Measurements from ENCODE around the gene ENTPD8.

The ENTPD8 gene

DNA sequence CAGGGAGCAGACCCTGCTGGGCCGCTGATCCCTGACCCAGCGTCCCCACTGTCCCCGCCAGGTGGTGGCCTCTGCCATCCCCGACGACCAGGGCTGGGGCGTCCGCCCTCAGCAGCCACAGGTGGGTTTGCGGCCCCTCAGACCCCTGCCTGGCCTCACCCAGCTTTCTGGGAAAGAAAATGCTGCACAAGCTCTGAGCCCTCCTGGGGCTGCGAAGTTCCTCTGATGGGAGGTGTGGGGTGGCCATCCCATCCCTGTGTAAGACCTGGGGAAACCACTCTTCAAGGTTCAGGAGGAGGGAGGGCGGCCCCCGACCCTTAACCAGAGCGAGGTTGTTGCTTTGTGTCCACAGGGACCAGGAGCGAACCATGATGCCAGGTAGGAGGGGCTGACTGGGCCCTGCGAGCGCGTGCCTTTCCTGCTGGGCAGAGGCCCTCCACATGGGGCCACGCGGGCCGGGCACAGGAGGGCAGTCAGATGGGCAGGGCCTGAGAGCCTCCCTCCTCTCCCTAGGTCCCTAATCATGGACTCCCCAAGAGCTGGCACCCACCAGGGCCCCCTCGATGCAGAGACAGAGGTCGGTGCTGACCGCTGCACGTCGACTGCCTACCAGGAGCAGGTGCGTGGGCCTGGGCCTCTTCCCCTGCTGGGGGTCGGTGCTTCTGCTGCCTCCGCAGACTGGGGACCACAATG is 10.3 kb downstream of the ENTPD8 start:
- no peak for DNase-seq (ENCODE audit: low spot score)

DNA sequence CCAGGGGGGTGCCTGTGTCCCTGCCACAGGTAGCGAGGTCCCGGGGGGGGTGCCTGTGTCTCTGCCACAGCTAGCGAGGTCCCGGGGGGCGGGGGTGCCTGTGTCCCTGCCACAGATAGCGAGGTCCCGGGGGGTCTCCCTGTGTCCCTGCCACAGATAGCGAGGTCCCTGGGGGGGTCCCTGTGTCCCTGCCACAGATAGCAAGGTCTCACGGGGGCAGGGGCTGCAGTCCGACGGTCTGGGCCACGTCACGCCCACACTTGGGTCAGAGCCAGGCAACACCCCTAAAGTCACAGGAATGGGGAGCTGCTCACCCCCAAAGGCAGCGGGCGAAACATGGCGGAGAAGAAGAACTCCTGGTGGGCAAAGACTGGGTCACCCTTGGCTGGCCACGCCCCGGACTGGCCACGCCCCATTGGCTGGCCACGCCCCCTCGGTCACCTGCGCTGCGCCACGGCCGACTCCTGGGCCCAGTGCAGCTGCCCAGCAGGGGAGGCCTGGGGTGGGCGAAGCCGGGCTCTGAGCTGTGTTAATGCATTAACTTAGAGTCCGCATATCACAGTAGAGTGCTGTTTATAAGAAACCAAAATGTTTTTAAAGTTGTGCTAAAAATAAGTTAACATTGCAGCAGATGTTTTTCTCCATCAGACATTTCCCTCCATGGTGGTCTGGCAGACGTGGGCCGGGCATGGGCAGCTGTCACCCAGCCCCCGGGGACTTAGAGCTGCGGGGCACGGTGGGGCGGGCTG is 11.0 kb downstream of the ENTPD8 start:
- DNase-seq (ENCODE audit: low spot score), result no peak

DNA sequence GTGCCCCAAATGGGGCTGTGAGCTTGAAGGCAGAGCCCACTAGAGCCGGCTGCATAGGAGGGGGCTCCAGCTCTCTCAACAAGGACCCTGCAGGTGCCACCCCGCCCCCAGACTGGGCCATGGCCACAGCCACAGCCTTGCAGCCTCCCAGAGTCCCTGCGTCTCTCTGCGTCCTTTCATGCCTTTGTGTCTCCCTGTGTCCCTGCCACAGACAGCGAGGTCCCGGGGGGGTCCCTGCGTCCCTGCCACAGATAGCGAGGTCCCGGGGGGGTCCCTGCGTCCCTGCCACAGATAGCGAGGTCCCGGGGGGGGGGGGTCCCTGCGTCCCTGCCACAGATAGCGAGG is 11.6 kb downstream of the ENTPD8 start:
- DNase-seq (ENCODE audit: low spot score), result no peak

DNA sequence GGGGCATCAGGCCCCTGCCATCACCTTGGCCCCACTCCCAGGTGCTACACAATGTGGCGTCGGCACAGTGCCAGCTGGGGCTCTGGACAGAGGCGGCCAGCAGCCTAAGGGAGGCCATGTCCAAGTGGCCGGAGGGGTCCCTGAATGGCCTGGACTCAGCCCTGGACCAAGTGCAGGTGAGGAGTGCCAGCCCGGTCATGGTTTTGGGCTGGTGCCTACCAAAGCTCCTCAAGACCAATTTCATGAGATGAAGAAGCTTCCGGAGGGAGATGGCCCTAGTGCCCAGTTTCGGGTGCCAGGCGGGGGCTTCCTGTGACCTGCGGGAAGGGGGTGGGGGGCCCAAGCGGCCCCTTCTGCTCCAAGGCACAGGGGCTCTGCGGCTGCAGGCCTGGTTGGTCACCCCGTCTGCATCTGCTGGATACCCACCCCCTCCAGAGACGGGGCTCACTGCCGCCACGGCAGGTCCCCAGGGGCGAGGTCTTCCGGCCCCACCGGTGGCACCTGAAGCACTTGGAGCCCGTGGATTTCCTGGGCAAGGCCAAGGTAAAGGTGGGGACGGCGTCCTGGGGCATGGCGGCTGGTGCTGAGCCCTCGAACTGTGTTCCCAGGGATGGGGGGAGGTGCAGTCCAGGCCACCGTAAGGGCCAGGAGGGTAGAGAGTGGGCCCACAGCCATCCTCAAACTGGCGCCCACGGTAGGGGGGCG is 12.2 kb downstream of the ENTPD8 start:
- DNase-seq (ENCODE audit: low spot score), result no peak

DNA sequence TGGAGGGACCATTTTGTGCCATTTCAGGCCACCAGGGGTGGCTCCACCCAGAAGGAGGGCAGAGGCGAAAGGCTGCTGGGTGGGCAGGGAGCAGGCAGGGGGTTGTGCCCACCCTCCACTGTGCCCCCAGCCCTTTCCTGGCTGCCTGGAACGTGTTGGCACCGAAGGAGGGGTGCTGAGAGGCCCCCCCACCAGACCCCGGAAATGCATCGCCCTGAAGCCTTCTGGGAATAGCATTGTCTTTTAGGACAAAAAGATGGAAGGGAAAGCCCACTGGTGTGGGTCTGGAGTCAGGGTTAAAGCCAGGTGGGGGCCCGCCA is 12.9 kb downstream of the ENTPD8 start:
- no peak for DNase-seq (ENCODE audit: low spot score)

DNA sequence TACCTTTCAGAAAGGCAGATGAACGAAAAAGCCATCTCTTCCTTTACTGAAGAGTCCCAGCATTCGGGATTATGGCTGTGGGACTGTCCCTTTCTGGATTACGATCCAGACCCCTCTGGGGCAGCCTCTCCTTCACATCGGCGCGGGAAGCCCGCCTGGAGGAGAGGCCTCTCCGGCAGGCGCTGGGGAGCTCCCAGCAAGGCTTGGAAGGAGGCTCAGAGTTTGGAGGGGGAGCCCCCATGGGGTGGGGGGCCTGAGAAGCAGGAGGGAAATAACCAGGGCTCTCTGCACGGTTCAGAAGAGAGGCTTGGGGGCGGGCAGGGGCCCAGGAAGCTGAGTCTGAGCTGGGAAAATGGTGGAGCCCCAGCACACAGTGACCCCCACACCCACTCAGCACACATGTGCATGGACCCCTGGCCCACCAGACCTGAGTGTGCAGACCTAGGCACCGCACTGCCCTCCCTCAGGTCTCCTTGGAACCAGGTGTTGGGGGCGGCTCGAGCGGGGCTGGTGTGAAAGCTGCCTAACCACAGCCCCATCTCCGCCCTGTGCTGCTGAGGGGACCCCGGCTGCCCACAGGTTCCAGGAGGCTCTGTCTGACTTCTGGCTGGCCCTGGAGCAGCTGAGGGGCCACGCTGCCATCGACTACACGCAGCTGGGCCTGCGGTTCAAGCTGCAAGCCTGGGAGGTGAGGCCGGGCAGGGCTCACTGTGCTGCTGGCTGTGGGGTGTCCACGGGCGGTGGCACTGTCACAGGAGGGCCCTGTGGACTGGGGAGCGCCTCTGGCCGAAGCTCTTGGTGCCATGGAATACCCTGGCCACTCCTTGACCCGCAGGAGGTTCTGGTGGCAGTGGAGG is 13.5 kb downstream of the ENTPD8 start:
- DNase-seq (ENCODE audit: low spot score), result no peak

DNA sequence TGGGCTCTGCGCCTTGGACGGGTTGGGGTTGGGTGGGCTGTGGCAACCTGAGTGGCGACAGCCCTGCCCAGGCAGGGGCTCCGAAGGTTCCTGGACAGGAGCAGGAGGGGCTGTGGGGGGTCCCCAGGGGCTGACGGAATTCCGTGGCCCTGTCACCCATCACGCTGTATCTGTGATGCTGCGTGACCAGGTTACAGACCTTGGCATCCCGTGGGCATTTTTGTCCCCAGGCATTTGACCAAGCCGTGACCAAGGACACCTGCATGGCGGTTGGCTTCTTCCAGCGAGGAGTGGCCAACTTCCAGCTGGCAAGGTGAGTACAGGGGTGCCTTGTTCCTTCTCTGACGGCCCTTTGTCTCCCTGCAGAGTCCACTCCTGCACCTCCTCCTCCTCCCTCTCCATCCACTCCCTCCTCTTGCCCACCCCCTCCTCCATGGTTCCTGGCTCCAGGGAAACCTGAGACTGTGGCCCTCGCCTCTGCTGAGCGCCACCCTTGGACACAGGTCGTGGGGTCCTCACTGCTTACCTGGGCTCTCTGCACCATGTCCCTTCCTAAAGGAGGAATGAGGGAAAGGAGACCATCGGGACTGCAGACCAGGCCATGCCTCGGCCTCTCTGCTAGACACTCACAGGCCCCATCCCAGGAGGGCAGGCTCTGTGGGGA is 15.0 kb downstream of the ENTPD8 start:
- no peak for DNase-seq (ENCODE audit: low spot score)

DNA sequence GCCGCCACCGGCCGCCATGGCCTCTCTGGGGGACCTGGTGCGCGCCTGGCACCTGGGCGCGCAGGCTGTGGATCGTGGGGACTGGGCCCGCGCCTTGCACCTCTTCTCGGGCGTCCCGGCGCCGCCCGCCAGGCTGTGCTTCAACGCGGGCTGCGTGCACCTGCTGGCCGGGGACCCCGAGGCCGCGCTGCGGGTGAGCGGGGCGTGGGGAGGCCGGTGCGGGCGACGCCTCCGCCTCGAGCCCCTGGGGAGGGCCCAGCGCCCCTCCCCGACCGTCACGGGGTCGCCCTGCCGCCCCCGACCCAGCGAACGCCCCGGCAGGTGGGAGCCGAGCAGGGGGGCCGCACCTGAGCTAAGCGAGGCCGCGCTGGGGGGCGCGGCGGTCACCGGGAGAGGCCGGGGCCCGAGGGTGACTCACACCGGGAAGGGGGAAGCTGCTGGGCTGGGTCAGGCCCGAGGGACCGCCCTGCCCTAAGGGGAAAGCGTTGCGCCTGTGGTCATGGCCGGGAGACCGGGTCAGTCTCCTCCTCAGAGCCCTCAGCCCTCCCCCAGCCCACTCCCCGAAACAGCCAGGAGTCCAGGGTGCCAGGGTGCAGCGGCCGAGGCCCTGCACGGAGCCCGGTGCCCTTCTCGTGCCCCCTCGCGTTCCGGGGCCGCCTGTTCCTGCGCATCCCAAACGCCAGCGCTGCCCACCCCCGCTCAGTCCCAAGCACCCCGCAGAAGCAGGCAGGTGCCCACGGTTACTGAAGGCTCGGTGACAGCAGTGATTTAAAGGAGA is 17.5 kb downstream of the ENTPD8 start:
- DNase-seq (ENCODE audit: low spot score), result no peak

DNA sequence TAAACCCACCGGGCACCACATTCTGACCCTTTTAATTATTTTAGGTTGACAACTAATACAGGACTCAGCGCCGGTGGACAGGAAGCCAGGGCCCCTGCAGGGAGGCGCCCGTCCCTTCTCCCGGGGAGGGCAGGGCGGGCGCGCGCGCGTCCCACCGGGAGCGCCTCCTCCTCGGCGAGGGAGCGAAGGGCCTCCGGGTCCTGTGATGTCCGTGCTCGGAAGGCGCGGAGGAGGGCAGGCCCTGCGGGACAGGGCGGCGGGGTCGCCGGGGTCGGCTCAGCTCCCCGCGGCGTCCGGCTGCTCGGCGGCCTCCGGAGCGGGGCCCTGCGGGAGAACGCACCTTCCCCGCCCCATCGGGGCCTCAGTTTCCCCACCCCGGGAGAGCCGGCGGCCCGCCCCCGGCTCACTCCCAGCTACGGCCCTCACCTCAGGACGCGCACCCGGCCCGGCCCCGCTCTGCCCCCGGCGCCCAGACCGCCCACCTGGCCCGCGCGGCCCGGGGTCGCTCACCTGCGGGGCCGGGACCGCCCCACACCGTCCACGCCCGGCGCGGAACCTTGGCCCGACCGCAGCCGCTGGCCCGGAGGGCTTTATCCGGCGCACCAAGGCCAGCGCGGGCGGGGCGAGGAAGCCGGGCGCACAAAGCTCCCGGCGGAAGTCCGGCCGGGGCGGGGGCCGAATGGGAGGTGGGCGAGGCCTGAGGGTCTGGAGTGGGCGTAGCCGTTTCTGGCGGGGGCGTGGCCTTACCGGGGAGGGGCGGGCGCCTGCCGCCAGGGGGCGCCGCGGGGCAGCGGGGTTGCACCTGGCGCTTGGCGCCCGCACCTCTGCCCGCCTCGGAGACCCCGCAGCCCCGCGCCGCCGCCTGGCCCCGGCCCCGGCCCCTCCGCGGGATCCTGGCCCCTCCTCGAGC is 18.3 kb downstream of the ENTPD8 start, which contains the start of the genes EXD3 and NOXA1:
Gene EXD3 (minus strand): TSS at position 559 of the 910 bp plus-strand sequence. CDS start 27,805 bp downstream, outside the sequence.
Gene NOXA1 (plus strand): TSS at position 790 of the 910 bp plus-strand sequence. CDS start 137 bp downstream, outside the sequence.
- peak; percentile 99 for DNase-seq (ENCODE audit: low spot score)

DNA sequence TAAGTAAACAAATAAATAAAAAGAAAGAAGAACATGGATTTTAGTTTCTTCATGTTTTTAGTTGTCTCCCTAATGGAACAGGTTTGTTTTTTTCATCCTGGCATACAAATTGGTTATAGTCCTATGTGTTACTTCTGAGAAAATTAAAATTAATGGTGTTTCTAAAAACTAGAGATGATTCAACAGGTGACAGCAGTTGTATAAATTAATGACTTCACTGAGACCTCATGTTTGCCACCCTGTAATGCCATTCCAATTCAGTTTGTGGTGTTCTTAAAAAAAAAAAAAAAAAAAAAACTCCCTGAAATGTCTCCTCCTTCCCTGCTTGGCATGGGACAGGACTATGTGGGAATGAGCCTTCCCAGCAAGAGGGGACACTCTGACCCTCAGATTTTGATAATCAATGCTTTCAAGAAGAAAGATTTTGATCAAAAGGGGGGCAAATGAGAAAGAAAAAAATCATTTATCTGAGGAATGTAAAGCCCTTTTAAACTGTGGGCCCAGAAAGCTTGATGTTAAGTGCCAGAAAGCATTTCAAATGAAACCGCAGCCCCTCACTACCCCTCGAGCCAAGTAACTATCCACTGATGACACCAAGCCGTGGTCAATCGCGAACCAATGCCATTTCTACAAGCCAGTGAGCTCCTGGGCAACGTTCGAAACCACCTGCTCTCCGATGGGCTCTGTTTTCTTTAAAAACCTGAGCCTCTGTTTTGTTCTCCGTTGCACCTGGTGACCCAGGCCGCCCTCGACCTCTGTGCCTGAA is 19.1 kb downstream of the ENTPD8 start:
- no peak for DNase-seq (ENCODE audit: low spot score)

DNA sequence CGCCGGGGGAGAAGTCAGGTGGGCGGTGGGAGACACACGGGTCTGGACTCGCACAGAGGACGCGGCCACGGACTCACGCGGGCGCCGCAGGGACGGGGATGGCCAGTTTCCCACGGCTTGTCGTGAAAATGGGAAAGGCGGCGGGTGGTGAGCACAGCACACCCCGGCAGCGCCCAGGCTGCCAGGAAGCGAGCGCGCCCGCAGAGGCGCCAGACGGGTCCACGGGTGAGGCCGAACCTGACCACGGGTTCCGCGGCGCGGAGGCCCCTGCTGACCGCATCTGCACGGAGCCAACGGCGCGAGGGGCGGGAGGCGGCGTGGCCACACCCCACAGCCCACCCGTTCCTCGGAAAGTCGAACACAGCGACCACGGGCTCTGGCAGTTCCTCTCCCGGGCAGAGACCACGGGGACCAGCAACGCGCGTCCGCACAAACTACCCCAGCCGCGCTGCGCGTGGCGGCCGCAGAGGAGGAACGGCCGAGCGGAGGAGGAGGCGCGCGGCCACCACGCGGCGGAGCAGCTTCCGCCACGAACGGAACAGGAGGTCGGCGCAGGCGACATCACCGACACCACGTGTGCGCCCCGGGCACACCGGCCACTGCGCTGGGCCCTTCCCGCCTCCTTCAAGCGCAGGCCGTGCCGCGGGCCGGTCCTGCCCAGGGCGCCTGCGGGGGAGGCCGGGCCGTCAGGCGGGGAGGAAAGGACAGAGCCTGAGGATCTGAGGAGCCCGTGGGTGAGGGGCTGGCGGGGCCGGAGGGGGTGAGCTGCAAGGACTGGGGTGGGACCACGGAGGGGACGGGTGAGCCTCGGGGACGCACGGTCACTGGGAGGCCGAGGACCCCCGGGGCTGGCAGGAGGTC is 23.8 kb downstream of the ENTPD8 start:
- no peak for DNase-seq (ENCODE audit: low spot score)

DNA sequence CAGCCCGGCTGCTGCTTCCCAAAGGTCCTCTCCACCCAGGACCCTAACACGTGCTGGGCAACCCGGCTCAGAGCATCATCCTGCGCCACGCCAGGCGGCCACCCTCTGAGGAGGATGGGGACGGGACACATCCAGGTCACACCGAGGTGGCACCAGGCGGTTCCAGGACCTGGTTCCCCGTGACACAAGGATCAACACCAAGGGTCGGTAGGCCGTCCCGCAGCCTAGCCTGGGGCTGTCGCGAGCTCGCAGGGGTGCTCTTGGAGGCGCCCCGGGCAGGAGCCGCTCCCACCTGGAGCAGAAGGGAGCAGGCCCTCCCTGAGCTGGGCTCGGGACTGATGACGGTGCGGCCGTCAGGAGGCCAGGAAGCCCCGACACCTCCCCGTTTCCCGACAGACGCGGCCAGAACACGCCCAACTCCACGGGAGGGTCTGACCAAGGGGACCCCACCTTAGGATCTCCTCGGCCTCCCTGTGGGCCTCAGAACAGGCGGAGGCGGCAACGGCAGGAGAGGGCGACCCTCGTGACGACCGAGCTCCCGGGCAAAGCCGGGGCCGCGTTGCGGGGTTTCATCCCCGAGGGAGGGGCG is 24.5 kb downstream of the ENTPD8 start:
- no peak for DNase-seq (ENCODE audit: low spot score)

DNA sequence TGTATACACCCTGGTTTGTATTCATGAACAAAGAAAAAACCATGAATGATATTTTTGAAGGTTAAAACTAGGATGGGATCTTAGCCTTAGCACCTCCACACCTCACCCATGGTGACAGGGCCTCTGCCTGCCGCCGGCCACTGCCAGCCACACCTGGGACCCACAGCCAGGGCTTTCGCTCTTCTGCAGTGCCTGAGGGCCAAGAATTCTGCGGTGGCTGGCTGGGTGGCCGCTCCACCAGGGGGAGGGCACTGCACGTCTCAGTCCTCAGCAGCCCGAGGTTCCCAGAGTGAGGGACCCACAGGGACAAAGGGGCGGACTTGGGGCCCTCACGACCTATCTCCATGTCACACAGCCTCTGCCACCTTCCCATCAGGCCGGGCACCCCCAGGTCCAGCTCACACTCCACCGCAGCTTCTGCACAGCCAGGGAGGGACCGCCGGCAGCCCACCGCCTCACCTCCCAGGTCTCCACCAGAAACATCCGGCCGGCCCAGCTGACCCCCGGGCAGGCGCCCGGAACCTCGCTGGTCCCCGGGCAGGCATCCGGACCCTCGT is 25.1 kb downstream of the ENTPD8 start:
- no peak for DNase-seq (ENCODE audit: low spot score)

DNA sequence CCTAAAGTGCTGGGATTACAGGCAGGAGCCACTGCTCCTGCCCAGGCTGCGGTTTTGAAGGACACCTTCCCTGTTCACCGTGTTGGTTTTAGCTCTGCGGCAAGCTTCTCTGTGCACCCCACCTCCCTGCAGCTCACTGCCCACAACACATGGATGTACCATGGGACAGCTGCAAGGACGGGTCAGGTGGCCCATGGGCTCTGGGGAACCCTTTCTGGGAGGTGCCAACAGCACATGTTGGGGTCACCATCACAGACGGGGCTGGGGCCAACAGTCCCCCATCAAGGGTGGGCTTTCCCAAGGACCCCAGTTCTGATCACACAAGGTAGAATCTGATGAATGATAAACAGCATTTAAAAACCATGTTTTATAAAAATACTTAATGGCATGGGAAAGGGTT is 25.7 kb downstream of the ENTPD8 start:
- DNase-seq (ENCODE audit: low spot score), result no peak

DNA sequence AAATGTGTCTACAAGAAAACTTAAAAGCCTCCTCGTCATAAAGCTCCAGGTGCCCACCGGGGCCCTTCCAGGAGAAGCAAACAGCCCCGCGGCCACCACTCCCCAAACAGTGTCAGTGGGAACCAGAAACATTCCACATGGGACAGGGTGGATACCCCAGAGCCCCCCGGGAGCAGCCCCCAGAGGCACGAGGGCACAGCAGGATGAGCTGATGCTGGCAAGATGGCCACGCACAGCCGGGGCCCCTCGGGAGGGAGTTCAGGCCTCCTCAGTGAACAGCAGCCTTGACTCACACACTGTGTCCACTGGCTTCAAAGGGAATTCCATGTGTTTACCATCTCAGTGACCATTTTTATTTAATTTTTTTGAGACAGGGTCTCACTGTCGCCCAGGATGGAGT is 28.7 kb downstream of the ENTPD8 start:
- DNase-seq (ENCODE audit: low spot score), result no peak

DNA sequence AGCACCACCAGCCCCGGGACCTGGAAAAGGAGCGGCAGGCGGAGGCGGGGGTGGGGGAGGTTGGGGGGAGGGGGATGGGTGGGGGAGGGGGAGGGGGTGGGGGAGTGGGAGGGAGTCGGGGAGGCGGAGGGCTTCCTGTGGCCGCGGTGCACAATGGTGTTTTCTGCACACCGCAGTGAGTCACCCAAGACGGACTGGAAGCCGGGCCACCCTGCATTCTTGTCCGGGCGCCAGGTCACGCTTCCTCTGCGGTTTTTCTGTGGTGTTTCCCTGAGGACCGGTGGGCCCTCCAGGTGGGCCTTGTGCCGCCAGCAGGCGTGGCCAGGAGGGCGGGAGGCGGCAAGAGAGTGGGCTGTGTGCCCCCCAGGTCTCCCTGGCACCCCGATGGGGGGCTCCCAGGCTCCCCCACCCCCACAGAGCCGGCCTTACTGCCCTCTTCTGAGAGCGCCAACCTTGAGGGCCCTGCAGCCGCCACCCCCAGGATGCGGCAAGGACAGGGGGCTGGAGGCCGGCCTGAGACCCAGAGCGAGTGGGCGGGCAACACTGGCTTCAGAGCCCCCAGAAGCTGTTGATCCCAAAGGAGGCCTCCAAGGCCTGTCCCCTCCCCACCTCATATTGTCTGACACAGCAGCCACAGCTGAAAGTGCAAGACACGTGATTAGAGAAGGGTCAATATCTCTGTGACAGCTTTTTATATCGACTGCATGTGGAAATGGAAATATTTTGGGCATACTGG is 29.3 kb downstream of the ENTPD8 start:
- peak; percentile 93 for DNase-seq (ENCODE audit: low spot score)

DNA sequence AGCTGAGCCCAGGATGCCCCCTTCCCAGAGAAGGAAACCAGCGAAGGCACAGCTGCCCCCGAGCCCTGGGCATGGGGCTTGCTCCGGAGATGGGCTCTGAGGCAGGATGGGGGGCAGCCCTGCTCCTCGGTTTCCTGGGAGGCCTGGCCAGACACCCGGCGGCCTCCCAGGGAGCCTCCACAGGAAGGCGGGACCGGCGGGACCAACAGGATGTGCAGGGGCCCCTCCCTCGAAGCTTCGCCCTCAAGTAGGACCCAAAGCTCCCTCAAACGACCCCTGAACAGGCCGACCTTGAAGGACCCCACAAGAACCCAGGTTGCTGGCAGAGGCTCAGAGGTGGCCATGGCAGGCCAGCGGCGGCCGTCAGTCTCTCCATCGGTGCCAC is 29.9 kb downstream of the ENTPD8 start:
- DNase-seq (ENCODE audit: low spot score), result no peak
